NT2/D1 (cell line): ENCODE data around the gene FN1.

Experiments
- SUZ12 ChIP-seq: IDR thresholded peaks from 2 replicates; pipeline ENCODE4 v1.6.1; 2011; ENCODE audit not compliant: insufficient read length, insufficient read depth; ENCODE audit errors: extremely low read depth
- YY1 ChIP-seq: IDR thresholded peaks from 2 replicates; pipeline ENCODE4 v1.6.1; 2011; ENCODE audit not compliant: insufficient read length, insufficient read depth
- ZNF274 ChIP-seq: IDR thresholded peaks from 2 replicates; pipeline ENCODE4 v1.6.1; 2011; ENCODE audit warnings: mild to moderate bottlenecking, low read depth, low read length

GRCh38 chr2:215432759-215433594, 2.9 kb downstream of the FN1 start:
- no peak for TF ChIP-seq ZNF274
- TF ChIP-seq YY1 = no peak
- no peak for TF ChIP-seq SUZ12
